ENCODE results near the gene SETDB2.

- TF ChIP-seq MYC (IDR thresholded peaks at IDR 0.05; ENCODE audit: insufficient read depth, insufficient read length, insufficient replicate concordance, low read length, severe bottlenecking): no peak
- no peak for TF ChIP-seq SRF (IDR thresholded peaks at IDR 0.05; ENCODE audit: low read depth in 2 of 2, low read length in 2 of 2)
- TF ChIP-seq POLR2AphosphoS5 (IDR thresholded peaks at IDR 0.05; ENCODE audit: low read length): no peak
- TF ChIP-seq MXI1 (IDR thresholded peaks at IDR 0.05; ENCODE audit: low read depth, low read length): no peak
- TF ChIP-seq HSF1 (IDR thresholded peaks at IDR 0.05; ENCODE audit: low read depth, low read length): no peak
- TF ChIP-seq ETV6 (conservative IDR thresholded peaks at IDR 0.05 in 1 of 2, IDR thresholded peaks at IDR 0.05 in 1 of 2; ENCODE audit: borderline replicate concordance in 1 of 2, low read depth in 1 of 2): no peak
- TF ChIP-seq POLR2A (IDR thresholded peaks at IDR 0.05; ENCODE audit: low read depth, low read length): no peak
- TF ChIP-seq CTCF (IDR thresholded peaks at IDR 0.05 in 2 of 3, conservative IDR thresholded peaks at IDR 0.05 in 1 of 3; ENCODE audit: control insufficient read depth in 2 of 3, extremely low read depth in 1 of 3, insufficient read depth in 1 of 3, low read depth in 3 of 3, low read length in 3 of 3): no peak
- TF ChIP-seq MAX (IDR thresholded peaks at IDR 0.05; ENCODE audit: low read depth, low read length): no peak
- no peak for TF ChIP-seq NR2C2 (IDR thresholded peaks at IDR 0.05; ENCODE audit: borderline replicate concordance, control insufficient read depth, insufficient read length, low read depth)
- TF ChIP-seq USF2 (IDR thresholded peaks at IDR 0.05; ENCODE audit: borderline replicate concordance, low read depth, low read length): no peak
These were observed 72.4 kb downstream of the SETDB2 start for GRCh38 chr13:49516467-49516866.

Measured in GM12878 (cell line).